ENCODE data around the gene CNTN5. TPM values are rescaled to one million over a fixed set of nuclear protein-coding genes. Genes with fewer than 3 reads are reported as not detected.

Gene CNTN5
- total RNA-seq, 2 donors from 2014 or later: 0.85 to 4.2 TPM

DNA sequence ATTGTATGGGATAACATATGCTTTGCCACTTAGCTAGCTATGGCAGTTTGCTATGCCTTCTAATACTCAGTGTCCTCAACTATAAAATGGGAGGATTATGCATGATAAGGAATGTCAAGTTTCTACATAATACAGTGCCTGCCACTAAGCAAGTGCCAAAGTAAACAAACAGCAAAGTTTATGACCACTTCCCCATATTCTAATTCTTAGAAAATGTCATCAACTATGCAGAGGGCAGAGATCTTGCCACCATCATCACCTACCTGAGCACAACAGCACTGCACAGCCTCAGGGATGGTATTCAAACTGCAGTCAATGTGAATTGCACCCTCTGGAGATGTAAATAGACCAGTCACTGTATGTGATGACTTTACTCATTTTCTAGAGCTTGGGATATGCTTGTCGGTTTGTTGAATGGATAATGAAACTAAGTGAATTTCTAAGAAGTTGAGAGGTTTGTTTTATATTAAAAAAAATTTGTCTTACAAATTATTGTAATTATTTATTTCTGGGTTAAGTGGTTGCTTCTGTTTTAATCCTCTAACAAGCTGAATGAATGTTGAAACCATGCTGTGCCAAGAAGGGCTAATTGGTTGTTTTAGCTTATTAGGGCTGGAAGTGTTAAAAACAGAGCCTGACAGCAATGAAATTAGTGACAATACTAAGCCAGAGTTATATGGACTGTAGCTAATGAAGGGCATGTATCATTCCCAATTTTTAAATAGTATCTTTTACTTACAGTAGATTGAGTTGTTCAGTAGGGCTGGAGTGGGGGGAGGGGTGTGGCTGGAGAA, 398.4 kb downstream of the CNTN5 start:
- Histone ChIP-seq H3K27me3 (replicated peaks; ENCODE audit: insufficient read depth) (no peaks in the 10 kb centered on the region), H3K9me3 (no peaks in the 10 kb centered on the region), H3K27ac (no peak overlapping the region), H3K36me3 (no peaks in the 10 kb centered on the region), H3K4me3 (no peak overlapping the region), H3K4me1 (ENCODE audit: control insufficient read depth in 1 of 2, low read depth in 2 of 2) (no peaks in the 10 kb centered on the region)
- ATAC-seq (ENCODE audit: insufficient number of reproducible peaks, low FRiP score, low read depth): no peak
- no peak for TF ChIP-seq CTCF (IDR thresholded peaks at IDR 0.05)
- DNase-seq (ENCODE audit: low spot score): no peak

- H3K27me3 ChIP-seq (replicated peaks; ENCODE audit: insufficient read depth): no peaks in the 10 kb centered on the region
- TF ChIP-seq CTCF (IDR thresholded peaks at IDR 0.05): no peak
- H3K4me1 ChIP-seq (ENCODE audit: control insufficient read depth in 1 of 2, low read depth in 2 of 2): no peaks in the 10 kb centered on the region
- ATAC-seq (ENCODE audit: insufficient number of reproducible peaks, low FRiP score, low read depth): no peak
- H3K36me3 ChIP-seq: no peaks in the 10 kb centered on the region
- H3K9me3 ChIP-seq: no peaks in the 10 kb centered on the region
- DNase-seq (ENCODE audit: low spot score): no peak
- H3K4me3 ChIP-seq: no peak overlapping the region
- no peak overlapping the region for H3K27ac ChIP-seq
These were observed 399.2 kb downstream of the CNTN5 start for GRCh38 chr11:99419991-99420390.

- Histone ChIP-seq H3K27me3 (replicated peaks; ENCODE audit: insufficient read depth) (no peaks in the 10 kb centered on the region), H3K36me3 (no peaks in the 10 kb centered on the region), H3K9me3 (no peaks in the 10 kb centered on the region), H3K4me1 (ENCODE audit: control insufficient read depth in 1 of 2, low read depth in 2 of 2) (peaks cover 0 to 5% of the 10 kb centered on the region in 2 donors), H3K4me3 (no peak overlapping the region), H3K27ac (no peak overlapping the region)
- TF ChIP-seq CTCF (IDR thresholded peaks at IDR 0.05): no peak
- no peak for DNase-seq (ENCODE audit: low spot score)
- ATAC-seq (ENCODE audit: insufficient number of reproducible peaks, low FRiP score, low read depth): no peak
These were observed 402.1 kb downstream of the CNTN5 start for GRCh38 chr11:99422581-99423427.

GRCh38 chr11:99423428-99423983, 402.8 kb downstream of the CNTN5 start:
- no peak overlapping the region for H3K4me3 ChIP-seq
- DNase-seq (ENCODE audit: low spot score) (no peak), ATAC-seq (ENCODE audit: insufficient number of reproducible peaks, low FRiP score, low read depth) (no peak)
- no peaks in the 10 kb centered on the region for H3K27me3 ChIP-seq (replicated peaks; ENCODE audit: insufficient read depth)
- no peak overlapping the region for H3K27ac ChIP-seq
- peaks cover 0 to 5% of the 10 kb centered on the region in 2 donors for H3K4me1 ChIP-seq (ENCODE audit: control insufficient read depth in 1 of 2, low read depth in 2 of 2)
- H3K36me3 ChIP-seq: no peaks in the 10 kb centered on the region
- H3K9me3 ChIP-seq: no peaks in the 10 kb centered on the region
- no peak for TF ChIP-seq CTCF (IDR thresholded peaks at IDR 0.05)

Data from thoracic aorta (tissue), 2 donors.